ENCODE data around the gene GPR31. TPM values are rescaled to one million over a fixed set of nuclear protein-coding genes. Genes with fewer than 3 reads are reported as not detected.

Gene GPR31
- polyA plus RNA-seq, 2 of the 4 experiments (the other 2 are of a cell fraction): not detected

GRCh38 chr6:167146977-167147376, 10.8 kb downstream of the GPR31 start (continued):
- no peak for TF ChIP-seq HMGXB4 (CRISPR knock-in tag; IDR thresholded peaks at IDR 0.05; ENCODE audit: borderline replicate concordance)
- TF ChIP-seq HES2 (IDR thresholded peaks at IDR 0.05): no peak
- TF ChIP-seq SREBF2 (IDR thresholded peaks at IDR 0.05): no peak

- Histone ChIP-seq H3K9me3 (no peaks in the 10 kb centered on the region), H3K4me2 (no peak overlapping the region), H3K27ac (no peak overlapping the region), H3K4me1 (no peaks in the 10 kb centered on the region), H3K4me3 (no peak overlapping the region)
- CTCF ChIA-PET: interaction anchor here (3.5 kb wide), 1 partner anchor 371 kb away, joined by 20 read pairs; no protein-coding TSS in a partner anchor
- 56% methylated on average over 15 of the region's 15 CpGs for WGBS (ENCODE audit: missing lambda C conversion rate)
- FAIRE-seq (no peak), ATAC-seq (no peak), DNase-seq (ENCODE audit: low read depth in 1 of 2, low spot score in 1 of 2) (no peak)
- POLR2A ChIA-PET: no interaction called here
- TF ChIP-seq KDM1A (IDR thresholded peaks at IDR 0.05; ENCODE audit: low read depth) (no peak), MAZ (IDR thresholded peaks at IDR 0.05; ENCODE audit: borderline replicate concordance, low read depth, low read length) (no peak), ESRRA (IDR thresholded peaks at IDR 0.05; ENCODE audit: borderline replicate concordance, low read length) (no peak), BHLHE40 (IDR thresholded peaks at IDR 0.05; ENCODE audit: low read depth, low read length) (no peak), NFE2L2 (conservative IDR thresholded peaks at IDR 0.05; ENCODE audit: low read length) (no peak), FOSB (CRISPR knock-in tag; IDR thresholded peaks at IDR 0.05) (no peak), JUNB (IDR thresholded peaks at IDR 0.05) (no peak), MYC (IDR thresholded peaks at IDR 0.05; ENCODE audit: borderline replicate concordance, low read length) (no peak), MAFK (IDR thresholded peaks at IDR 0.05; ENCODE audit: partially characterized antibody) (no peak), PHF8 (IDR thresholded peaks at IDR 0.05; ENCODE audit: borderline replicate concordance, low read depth) (no peak), ATOH8 (CRISPR knock-in tag; IDR thresholded peaks at IDR 0.05; ENCODE audit: low read depth) (no peak)
- TF ChIP-seq, protein P1, sequence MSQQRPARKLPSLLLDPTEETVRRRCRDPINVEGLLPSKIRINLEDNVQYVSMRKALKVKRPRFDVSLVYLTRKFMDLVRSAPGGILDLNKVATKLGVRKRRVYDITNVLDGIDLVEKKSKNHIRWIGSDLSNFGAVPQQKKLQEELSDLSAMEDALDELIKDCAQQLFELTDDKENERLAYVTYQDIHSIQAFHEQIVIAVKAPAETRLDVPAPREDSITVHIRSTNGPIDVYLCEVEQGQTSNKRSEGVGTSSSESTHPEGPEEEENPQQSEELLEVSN (IDR thresholded peaks at IDR 0.05; ENCODE audit: borderline replicate concordance, low read depth): no peak
These were observed 11.6 kb downstream of the GPR31 start for GRCh38 chr6:167146135-167146534.

- no peak for ATAC-seq
- FAIRE-seq: no peak
- no peak for DNase-seq (ENCODE audit: low read depth in 1 of 2, low spot score in 1 of 2)
- POLR2A ChIA-PET: no interaction called here
- Histone ChIP-seq H3K4me1 (no peaks in the 10 kb centered on the region), H3K4me3 (no peak overlapping the region), H3K9me3 (no peaks in the 10 kb centered on the region), H3K4me2 (no peak overlapping the region), H3K27ac (no peak overlapping the region)
- TF ChIP-seq HES2 (IDR thresholded peaks at IDR 0.05): no peak
- TF ChIP-seq MAZ (IDR thresholded peaks at IDR 0.05; ENCODE audit: borderline replicate concordance, low read depth, low read length): no peak
- no peak for TF ChIP-seq HOXB5 (CRISPR knock-in tag; IDR thresholded peaks at IDR 0.05)
- TF ChIP-seq NFE2L2 (conservative IDR thresholded peaks at IDR 0.05; ENCODE audit: low read length): no peak
- no peak for TF ChIP-seq NPAS2 (CRISPR knock-in tag; IDR thresholded peaks at IDR 0.05; ENCODE audit: borderline replicate concordance)
- no peak for TF ChIP-seq HDAC2 (IDR thresholded peaks at IDR 0.05)
- TF ChIP-seq BHLHE40 (IDR thresholded peaks at IDR 0.05; ENCODE audit: low read depth, low read length): no peak
- no peak for TF ChIP-seq GATA3 (IDR thresholded peaks at IDR 0.05; ENCODE audit: borderline replicate concordance)
- no peak for TF ChIP-seq TFCP2L1 (CRISPR knock-in tag; IDR thresholded peaks at IDR 0.05)
- no peak for TF ChIP-seq ATOH8 (CRISPR knock-in tag; IDR thresholded peaks at IDR 0.05; ENCODE audit: low read depth)
- no peak for TF ChIP-seq PHF8 (IDR thresholded peaks at IDR 0.05; ENCODE audit: borderline replicate concordance, low read depth)
- TF ChIP-seq ZNF302 (CRISPR knock-in tag; IDR thresholded peaks at IDR 0.05): no peak
- TF ChIP-seq CHD4 (IDR thresholded peaks at IDR 0.05; ENCODE audit: borderline replicate concordance): no peak
- TF ChIP-seq PBX3 (IDR thresholded peaks at IDR 0.05): no peak
- no peak for TF ChIP-seq RCOR1 (IDR thresholded peaks at IDR 0.05; ENCODE audit: low read depth, low read length)
- no peak for TF ChIP-seq SREBF2 (IDR thresholded peaks at IDR 0.05)
- no peak for TF ChIP-seq SMC3 (IDR thresholded peaks at IDR 0.05)
- no peak for TF ChIP-seq CBX2 (IDR thresholded peaks at IDR 0.05; ENCODE audit: borderline replicate concordance, low read depth)
- no peak for TF ChIP-seq ZFP36 (IDR thresholded peaks at IDR 0.05; ENCODE audit: borderline replicate concordance, partially characterized antibody)
- TF ChIP-seq CEBPB (IDR thresholded peaks at IDR 0.05): no peak
- CTCF ChIA-PET: interaction anchor here (3.5 kb wide), 1 partner anchor 370 kb away, joined by 20 read pairs; no protein-coding TSS in a partner anchor
- 63% methylated on average over 5 of the region's 12 CpGs for WGBS (ENCODE audit: missing lambda C conversion rate)
These were observed 12.3 kb downstream of the GPR31 start for GRCh38 chr6:167145461-167145860.

Data from A549 (cell line).